Large intestine (tissue), 3 donors: ENCODE measurements around the gene LIPJ. TPM values are rescaled to one million over a fixed set of nuclear protein-coding genes. Genes with fewer than 3 reads are reported as not detected.

Experiments
- DNase-seq, 2 donors: peaks; one replicate each; pipeline versions ENCODE4 v3.0.0 to v3.0.0-alpha.2; 2013
- H3K27ac ChIP-seq: one replicate; pipeline ENCODE4 v1.5.1; 2013; ENCODE audit warnings: low read length
- H3K27me3 ChIP-seq: 2 replicates; pipeline ENCODE4 v1.6.1; 2013; ENCODE audit warnings: low read length; ENCODE audit not compliant: control insufficient read depth, insufficient read depth
- H3K36me3 ChIP-seq: 2 replicates; pipeline ENCODE4 v1.6.1; 2013; ENCODE audit warnings: low read length; ENCODE audit not compliant: control insufficient read depth, insufficient read depth
- H3K4me1 ChIP-seq: one replicate; pipeline ENCODE4 v1.6.1; 2013; ENCODE audit warnings: low read length; ENCODE audit not compliant: control insufficient read depth, insufficient read depth
- H3K4me3 ChIP-seq: one replicate; pipeline ENCODE4 v1.5.1; 2013; ENCODE audit warnings: low read length
- H3K9me3 ChIP-seq: one replicate; pipeline ENCODE4 v1.6.1; 2013; ENCODE audit warnings: mild to moderate bottlenecking, low read depth, low read length, moderate library complexity; ENCODE audit not compliant: control insufficient read depth
- WGBS: methylation state at CpG from one replicate; pipeline ENCODE4 v1.1.5; 2013; ENCODE audit warnings: low lambda C conversion rate; ENCODE audit not compliant: insufficient coverage; 5-methylcytosine and 5-hydroxymethylcytosine counted together
- polyA plus RNA-seq: library from polyadenylated mRNA; unstranded; fragments of 120-200 nt; gene quantifications from one replicate; pipeline ENCODE4 v1.2.1, GENCODE V29; 2013

LIPJ gene
- polyA plus RNA-seq, 1 donor: 0.10 TPM

DNA sequence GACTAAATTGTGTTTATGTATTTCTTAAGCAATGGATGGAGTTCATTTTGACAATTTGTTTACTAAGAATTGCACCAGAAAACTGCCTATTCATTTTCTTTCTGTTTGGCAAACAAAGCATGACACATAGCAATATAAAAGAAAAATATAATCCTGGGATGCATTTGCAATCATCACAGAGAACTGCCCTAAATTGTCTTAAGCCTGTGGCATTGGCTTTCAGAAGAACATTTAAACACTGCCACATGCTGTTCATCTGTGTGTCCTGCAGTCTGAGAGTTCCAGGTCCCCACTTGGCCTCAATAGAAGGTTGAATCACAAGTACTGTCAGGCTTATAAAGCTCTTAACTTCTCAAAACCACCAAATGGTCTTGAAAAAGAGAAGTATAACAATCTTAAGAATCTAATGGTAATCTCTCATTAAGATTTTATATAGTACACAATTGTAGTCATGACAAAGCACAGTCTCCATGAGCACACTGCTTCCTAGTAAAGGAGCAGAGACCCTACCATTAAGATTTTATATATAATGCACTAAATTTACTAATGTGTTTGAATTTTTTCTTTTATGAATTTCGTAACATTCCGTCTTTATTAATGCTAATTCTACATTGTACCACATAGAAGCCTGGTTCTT is 33.3 kb upstream of the LIPJ start:
- Histone ChIP-seq H3K27me3 (no peaks in the 10 kb centered on the region), H3K4me1 (no peaks in the 10 kb centered on the region), H3K36me3 (no peaks in the 10 kb centered on the region), H3K27ac (no peak overlapping the region), H3K9me3 (no peaks in the 10 kb centered on the region), H3K4me3 (no peak overlapping the region)
- peak; percentile 37 to 40 for DNase-seq
- WGBS: 56% methylated on average over 2 of the region's 2 CpGs

DNA sequence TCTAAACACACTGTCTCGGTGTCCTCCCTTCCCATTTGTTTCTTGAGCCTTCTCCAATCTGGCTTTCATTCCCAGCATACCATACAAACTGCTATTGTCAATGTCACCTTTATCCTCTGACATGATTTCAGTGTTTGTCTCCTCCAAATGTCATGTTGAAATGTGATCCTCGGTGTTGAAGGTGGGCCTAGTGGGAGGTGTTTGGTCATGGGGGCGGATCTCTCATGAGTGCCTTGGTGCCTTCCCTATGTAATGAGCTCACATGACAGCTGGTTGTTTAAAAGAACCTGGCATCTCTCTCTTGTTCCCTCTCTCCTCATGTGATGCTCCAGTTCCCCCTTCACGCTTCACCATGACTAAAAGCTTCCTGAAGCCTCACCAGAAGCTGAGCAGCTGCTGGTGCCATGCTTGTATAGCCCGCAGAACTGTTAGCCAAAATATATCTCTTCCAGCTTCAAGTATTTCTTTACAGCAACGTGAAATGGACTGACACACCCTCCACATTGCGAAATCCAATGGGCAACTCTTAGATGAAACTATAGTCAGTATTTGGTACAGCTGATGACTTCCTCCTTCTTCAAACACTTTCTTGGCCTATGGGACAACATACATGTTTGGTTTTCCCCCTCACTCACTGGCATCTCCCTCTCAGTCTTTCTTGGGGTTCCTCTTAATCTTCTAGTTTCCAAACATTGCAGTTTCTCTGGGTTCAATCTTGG is 31.2 kb upstream of the LIPJ start:
- H3K4me1 ChIP-seq: no peaks in the 10 kb centered on the region
- H3K27me3 ChIP-seq: no peaks in the 10 kb centered on the region
- H3K4me3 ChIP-seq: no peak overlapping the region
- DNase-seq: no peak
- no peaks in the 10 kb centered on the region for H3K9me3 ChIP-seq
- no peak overlapping the region for H3K27ac ChIP-seq
- WGBS: 100% methylated on average over 1 of the region's 7 CpGs
- no peaks in the 10 kb centered on the region for H3K36me3 ChIP-seq

DNA sequence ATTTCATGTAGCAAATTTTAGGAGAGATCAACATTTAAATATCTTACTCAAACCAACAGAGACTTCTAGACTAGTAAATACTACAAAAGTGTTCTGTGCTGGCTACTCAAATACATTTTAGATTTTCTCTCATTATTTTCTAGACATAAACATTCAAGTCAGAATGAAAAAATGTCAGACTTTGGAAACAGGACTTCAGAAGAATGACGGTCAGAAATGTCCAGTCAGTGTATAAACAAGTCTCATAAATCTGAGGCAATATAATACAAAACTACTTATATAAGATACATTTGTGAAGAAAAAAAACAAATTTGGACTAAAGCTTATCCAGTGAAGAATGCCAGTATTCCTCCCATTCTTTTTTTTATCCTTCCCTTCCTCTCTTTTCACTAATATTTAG is 29.3 kb upstream of the LIPJ start:
- DNase-seq: no peak
- Histone ChIP-seq H3K36me3 (no peaks in the 10 kb centered on the region), H3K27me3 (no peaks in the 10 kb centered on the region), H3K4me3 (no peak overlapping the region), H3K27ac (no peak overlapping the region), H3K9me3 (no peaks in the 10 kb centered on the region), H3K4me1 (no peaks in the 10 kb centered on the region)
- WGBS: no CpG with 5 or more reads among the region's 1 CpG

DNA sequence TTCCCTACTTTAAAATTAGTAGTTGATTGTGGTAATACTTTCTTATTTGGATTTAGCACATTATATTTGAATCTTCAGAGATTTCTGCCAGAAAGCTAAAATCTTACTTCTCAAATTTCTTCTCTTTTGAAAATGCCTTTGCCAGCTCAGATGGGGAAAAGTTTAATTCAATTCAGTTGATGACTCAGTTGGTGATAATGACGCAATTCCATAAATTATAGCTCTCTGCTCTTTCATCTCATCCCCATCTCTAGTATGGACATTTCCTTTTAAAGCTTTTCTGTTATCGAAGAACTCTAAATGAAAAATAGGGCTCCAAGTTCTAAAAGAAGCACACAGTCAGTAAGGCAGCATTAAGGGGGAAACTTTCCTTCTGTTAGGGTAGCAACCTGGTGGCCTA is 28.9 kb upstream of the LIPJ start:
- H3K9me3 ChIP-seq: no peaks in the 10 kb centered on the region
- H3K27ac ChIP-seq: no peak overlapping the region
- H3K27me3 ChIP-seq: no peaks in the 10 kb centered on the region
- no peak overlapping the region for H3K4me3 ChIP-seq
- no peaks in the 10 kb centered on the region for H3K36me3 ChIP-seq
- WGBS: 83% methylated on average over 1 of the region's 2 CpGs
- no peak for DNase-seq
- no peaks in the 10 kb centered on the region for H3K4me1 ChIP-seq

DNA sequence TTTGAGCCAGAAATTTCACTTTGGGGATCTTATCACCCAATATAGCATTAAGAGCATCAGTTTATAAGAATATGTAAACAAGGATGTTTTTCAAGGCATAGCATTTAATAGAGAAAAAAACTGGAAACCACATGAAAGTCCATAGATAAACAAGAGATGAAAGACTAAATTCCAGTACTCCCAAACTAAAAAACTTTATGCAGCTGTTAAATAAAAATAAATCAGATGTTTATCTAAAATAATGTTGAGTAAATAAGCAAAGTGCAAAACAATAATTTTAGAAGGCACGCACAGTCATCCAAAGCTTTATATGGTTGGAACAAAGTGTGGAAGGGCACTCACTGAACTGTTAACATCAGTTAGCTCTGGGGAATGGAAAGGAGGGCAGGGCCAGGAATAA is 24.4 kb upstream of the LIPJ start:
- 100% methylated on average over 1 of the region's 1 CpG for WGBS
- H3K4me3 ChIP-seq: no peak overlapping the region
- H3K4me1 ChIP-seq: no peaks in the 10 kb centered on the region
- H3K36me3 ChIP-seq: no peaks in the 10 kb centered on the region
- no peak overlapping the region for H3K27ac ChIP-seq
- H3K27me3 ChIP-seq: no peaks in the 10 kb centered on the region
- H3K9me3 ChIP-seq: no peaks in the 10 kb centered on the region
- no peak for DNase-seq

DNA sequence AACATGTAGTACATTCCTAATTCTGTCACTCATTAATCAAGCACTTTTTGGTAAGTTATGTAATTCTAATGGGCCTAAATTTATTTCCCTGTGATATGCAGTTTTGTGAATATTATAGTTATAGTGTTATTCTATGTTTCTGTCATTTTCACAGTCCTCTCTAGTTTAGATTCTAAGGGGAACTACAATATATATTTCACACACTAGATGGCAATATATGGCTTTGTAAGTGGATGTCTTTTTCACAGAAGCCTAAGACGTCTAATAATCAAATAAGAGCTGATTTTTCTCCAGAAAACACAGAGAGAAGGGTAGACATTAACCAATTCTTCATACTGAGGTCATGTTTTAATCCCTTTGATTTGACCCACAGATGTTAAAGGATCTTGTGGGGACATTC is 21.5 kb upstream of the LIPJ start:
- Histone ChIP-seq H3K36me3 (no peaks in the 10 kb centered on the region), H3K4me3 (no peak overlapping the region), H3K27me3 (no peaks in the 10 kb centered on the region), H3K4me1 (no peaks in the 10 kb centered on the region), H3K27ac (no peak overlapping the region), H3K9me3 (no peaks in the 10 kb centered on the region)
- 0% methylated on average over 1 of the region's 1 CpG for WGBS
- DNase-seq: no peak

DNA sequence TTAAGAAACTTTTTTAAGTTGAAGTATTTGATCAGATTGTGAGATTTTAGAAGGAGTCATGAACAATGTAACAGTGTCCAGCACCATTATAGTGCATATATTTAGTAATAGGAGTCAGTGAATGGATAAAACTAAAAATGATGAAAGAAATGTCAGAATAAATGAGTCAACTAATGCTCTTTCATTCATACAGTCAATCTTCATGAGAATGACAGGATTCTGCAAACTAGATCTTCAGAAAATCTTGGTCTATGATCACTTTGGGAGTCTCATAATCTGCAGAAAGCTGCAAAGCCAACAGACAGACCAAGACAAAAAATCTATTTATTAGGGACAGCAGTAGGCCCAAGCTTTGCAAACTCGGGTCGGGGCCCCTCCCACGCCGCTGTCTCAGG is 4.2 kb upstream of the LIPJ start:
- no CpG with 5 or more reads among the region's 4 CpGs for WGBS
- peak overlapping the region; percentile 91 for H3K27ac ChIP-seq

DNA sequence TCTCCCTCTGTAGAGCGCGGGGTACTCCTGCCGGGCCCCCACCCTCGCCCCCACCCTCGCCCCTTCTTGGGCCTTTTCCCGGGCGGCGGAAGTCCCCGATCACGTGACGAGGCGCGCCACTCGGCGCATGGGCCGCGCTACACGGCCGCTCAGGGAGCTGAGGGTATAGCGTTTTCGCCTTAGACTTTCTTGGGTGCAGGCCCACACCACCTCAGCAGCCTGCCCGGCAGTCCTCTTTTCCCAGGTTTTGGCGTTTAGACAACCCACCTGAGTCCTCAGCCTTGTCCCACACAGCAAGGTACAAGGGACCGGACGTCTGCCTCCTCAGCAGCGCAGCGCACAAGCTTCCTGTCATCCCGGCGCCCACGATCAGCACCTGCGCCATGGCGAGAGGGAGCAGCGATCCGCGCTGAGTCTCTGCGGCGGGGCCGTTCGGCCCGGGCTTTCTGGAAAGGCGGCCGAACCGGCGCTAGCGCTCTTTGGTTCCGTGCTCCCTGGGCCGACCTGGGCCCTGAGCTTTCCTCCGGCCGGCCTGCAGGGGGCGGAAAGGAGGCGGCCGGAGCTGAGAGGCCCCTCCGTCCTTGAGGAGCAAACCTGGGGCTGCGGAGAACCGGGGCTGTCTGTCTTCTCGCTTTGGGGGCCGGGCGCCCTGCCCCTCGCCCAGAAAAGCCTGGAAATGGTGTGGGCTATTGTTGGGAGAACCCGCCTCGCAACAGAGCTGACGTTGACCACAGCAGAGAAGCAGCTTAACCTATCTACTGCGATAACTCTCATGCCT is 3.6 kb upstream of the LIPJ start, which contains the start of gene RNLS:
Gene RNLS (minus strand): TSS at position 513 of the 778 bp plus-strand sequence.
- Histone ChIP-seq H3K4me3 (peak within 1 kb of the TSS; percentile 88), H3K27me3 (no peaks in the 10 kb centered on the region), H3K4me1 (no peaks in the 10 kb centered on the region), H3K27ac (peak within 1 kb of the TSS; percentile 91), H3K9me3 (peaks cover 5% of the 10 kb centered on the region), H3K36me3 (no peaks in the 10 kb centered on the region)
- peak; percentile 68 to 85 for DNase-seq
- no CpG with 5 or more reads among the region's 63 CpGs for WGBS

More for the DNA sequence above, 4.2 kb upstream of the LIPJ start:
- H3K27me3 ChIP-seq: no peaks in the 10 kb centered on the region
- H3K9me3 ChIP-seq: peaks cover 5% of the 10 kb centered on the region
- H3K4me1 ChIP-seq: no peaks in the 10 kb centered on the region
- no peak for DNase-seq
- H3K36me3 ChIP-seq: no peaks in the 10 kb centered on the region
- H3K4me3 ChIP-seq: peak overlapping the region; percentile 88

DNA sequence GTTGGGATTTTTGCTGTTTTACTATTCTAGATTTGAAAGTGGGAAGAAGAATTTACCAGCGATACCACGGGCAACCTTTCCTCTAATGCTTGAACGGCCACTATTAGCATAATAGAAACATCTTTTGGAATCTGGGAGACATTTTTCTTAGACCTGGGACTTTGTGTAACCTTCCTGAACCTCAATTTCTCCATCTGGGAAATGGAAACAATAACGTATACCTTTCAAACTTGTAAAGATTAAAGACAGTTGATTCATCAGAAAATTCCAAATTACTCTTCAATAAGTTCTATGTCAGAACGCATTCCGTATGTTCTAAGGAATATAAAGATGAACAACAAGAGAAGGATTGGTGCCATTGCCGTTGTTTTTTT is 3.0 kb upstream of the LIPJ start:
- H3K27ac ChIP-seq: peak overlapping the region; percentile 91

DNA sequence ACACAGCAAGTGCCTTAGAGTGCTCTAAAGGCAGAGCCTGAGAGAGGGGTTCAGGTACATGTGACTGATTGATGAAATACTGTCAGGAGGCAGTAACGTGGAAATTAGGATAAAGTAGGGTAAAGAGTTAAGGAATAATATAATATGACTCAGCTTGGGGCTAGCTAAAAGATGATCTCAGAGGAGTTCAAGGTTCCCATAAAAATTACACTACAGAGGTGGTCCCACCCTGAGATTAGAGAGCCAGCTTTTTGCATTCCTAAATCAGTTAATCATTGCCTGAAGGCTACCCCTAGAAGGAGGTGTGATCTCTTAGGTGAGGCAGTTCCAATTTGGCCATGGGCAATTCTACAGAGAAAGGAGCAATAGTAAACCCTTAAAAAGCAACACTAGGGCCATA is 5.8 kb downstream of the LIPJ start:
- no peak for DNase-seq
- Histone ChIP-seq H3K9me3 (no peaks in the 10 kb centered on the region), H3K27ac (no peak overlapping the region), H3K4me1 (no peaks in the 10 kb centered on the region), H3K4me3 (no peak overlapping the region), H3K36me3 (no peaks in the 10 kb centered on the region), H3K27me3 (no peaks in the 10 kb centered on the region)
- WGBS: 43% methylated on average over 1 of the region's 1 CpG

More for the DNA sequence above, 3.0 kb upstream of the LIPJ start:
- Histone ChIP-seq H3K36me3 (no peaks in the 10 kb centered on the region), H3K4me1 (no peaks in the 10 kb centered on the region), H3K27me3 (no peaks in the 10 kb centered on the region), H3K9me3 (peaks cover 5% of the 10 kb centered on the region), H3K4me3 (peak overlapping the region; percentile 88)
- WGBS: no CpG with 5 or more reads among the region's 7 CpGs
- DNase-seq: no peak
